ENCODE data around the gene SLC22A5.

DNA sequence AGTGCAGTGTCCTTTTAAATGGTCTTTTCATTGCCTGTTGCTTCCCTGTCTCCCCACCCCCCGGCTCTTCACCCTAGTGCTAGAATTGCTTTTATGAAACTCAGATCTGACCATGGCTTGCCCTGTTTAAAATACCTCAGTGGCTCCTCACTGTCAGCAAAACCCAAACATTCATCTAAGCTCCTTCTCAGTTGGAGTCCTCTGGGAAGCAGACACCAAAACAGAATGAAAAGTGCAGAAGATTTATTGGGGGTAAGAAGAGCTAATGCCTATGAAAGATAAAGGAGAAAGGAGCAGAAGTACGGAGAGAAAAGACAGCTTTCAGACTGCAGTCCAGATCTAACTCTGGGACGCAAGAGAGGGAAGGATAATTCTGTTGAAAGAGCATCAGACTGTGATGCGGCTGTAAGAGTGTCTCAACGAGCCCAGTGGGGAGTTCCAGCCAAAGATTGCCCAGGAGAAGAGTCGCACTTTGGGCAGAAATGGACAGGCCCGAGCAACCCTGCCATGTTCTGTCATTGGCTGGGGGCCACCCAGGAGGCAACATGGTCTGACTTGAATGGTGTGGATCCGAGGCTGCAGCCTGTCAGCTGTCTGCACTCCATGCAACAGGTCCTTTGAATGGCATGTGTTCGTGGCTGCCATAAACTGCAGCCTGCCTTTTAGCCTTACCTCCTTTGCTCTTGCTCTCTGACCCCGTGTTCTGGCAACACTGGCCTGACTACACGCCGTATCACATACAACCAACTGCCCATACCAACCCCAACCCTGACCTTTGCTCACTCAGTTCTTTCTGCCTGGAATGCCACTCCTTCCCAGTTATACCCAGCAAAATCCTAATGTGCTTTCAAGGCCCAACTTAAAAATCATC, 65.1 kb downstream of the SLC22A5 start:
- TF ChIP-seq POLR2AphosphoS2 (conservative IDR thresholded peaks at IDR 0.05; ENCODE audit: low read length), result no peak
- TF ChIP-seq, protein P1, sequence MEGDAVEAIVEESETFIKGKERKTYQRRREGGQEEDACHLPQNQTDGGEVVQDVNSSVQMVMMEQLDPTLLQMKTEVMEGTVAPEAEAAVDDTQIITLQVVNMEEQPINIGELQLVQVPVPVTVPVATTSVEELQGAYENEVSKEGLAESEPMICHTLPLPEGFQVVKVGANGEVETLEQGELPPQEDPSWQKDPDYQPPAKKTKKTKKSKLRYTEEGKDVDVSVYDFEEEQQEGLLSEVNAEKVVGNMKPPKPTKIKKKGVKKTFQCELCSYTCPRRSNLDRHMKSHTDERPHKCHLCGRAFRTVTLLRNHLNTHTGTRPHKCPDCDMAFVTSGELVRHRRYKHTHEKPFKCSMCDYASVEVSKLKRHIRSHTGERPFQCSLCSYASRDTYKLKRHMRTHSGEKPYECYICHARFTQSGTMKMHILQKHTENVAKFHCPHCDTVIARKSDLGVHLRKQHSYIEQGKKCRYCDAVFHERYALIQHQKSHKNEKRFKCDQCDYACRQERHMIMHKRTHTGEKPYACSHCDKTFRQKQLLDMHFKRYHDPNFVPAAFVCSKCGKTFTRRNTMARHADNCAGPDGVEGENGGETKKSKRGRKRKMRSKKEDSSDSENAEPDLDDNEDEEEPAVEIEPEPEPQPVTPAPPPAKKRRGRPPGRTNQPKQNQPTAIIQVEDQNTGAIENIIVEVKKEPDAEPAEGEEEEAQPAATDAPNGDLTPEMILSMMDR (IDR thresholded peaks at IDR 0.05), result no peak
- no peak for TF ChIP-seq CEBPB (IDR thresholded peaks at IDR 0.05)
- no peak for TF ChIP-seq MAFK (IDR thresholded peaks at IDR 0.05; ENCODE audit: partially characterized antibody)
- no peak for TF ChIP-seq BHLHE40 (IDR thresholded peaks at IDR 0.05; ENCODE audit: low read depth, low read length)
- no peak for TF ChIP-seq POLR2A (IDR thresholded peaks at IDR 0.05; ENCODE audit: low read length)
